Hematopoietic multipotent progenitor cell treated with erythropoietin and hydrocortisone succinate and interleukin-3 and kit ligand, for 15 days (in vitro differentiated cells): ENCODE results near the gene MRM2.
"Not testable (repeated sequence)": the region's sequence is repeated elsewhere in the genome, so short reads cannot be mapped to it uniquely, and the experiment has no call there.

Experiments used
- DNase-seq: peaks from one replicate; pipeline ENCODE4 v3.0.0-alpha.2; 2015; ENCODE audit warnings: low spot score

The MRM2 gene

GRCh38 chr7:2241580-2242540, at the start of gene MRM2, which contains the start of gene NUDT1:
Gene MRM2, minus strand, starts transcription at chr7:2242205. Its CDS starts 36 bp downstream, at chr7:2242169.
Gene NUDT1, plus strand, starts transcription at chr7:2242226. Its CDS starts 2,349 bp downstream, at chr7:2244575.
- peak; percentile 73 for DNase-seq

- DNase-seq, result no peak
Measured at GRCh38 chr7:2290877-2291276, 48.9 kb upstream of the MRM2 start.

- no peak for DNase-seq
Measured at GRCh38 chr7:2289621-2290020, 47.6 kb upstream of the MRM2 start.

- DNase-seq, result no peak
Measured at GRCh38 chr7:2289111-2289586, 47.1 kb upstream of the MRM2 start.

GRCh38 chr7:2288503-2288902, 46.5 kb upstream of the MRM2 start:
- DNase-seq, result no peak

- DNase-seq, result no peak
Measured at GRCh38 chr7:2287745-2288144, 45.7 kb upstream of the MRM2 start.

- DNase-seq, result no peak
Measured at GRCh38 chr7:2283074-2283473, 41.1 kb upstream of the MRM2 start.

GRCh38 chr7:2282185-2282751, 40.3 kb upstream of the MRM2 start:
- DNase-seq, result no peak

GRCh38 chr7:2281541-2281940, 39.5 kb upstream of the MRM2 start:
- no peak for DNase-seq

- DNase-seq, result no peak
Measured at GRCh38 chr7:2280424-2280823, 38.4 kb upstream of the MRM2 start.

- no peak for DNase-seq
Measured at GRCh38 chr7:2279896-2280295, 37.9 kb upstream of the MRM2 start.

- no peak for DNase-seq
Measured at GRCh38 chr7:2278026-2278425, 36.0 kb upstream of the MRM2 start.

- no peak for DNase-seq
Measured at GRCh38 chr7:2276107-2276506, 34.1 kb upstream of the MRM2 start.

GRCh38 chr7:2275101-2275500, 33.1 kb upstream of the MRM2 start:
- DNase-seq, result no peak

GRCh38 chr7:2274666-2275065, 32.7 kb upstream of the MRM2 start:
- DNase-seq, result no peak

- no peak for DNase-seq
Measured at GRCh38 chr7:2273866-2274265, 31.9 kb upstream of the MRM2 start.

- no peak for DNase-seq
Measured at GRCh38 chr7:2272031-2272430, 30.0 kb upstream of the MRM2 start.

- no peak for DNase-seq
Measured at GRCh38 chr7:2271273-2272026, 29.4 kb upstream of the MRM2 start.

- no peak for DNase-seq
Measured at GRCh38 chr7:2270495-2270894, 28.5 kb upstream of the MRM2 start.

- DNase-seq, result no peak
Measured at GRCh38 chr7:2269991-2270460, 28.0 kb upstream of the MRM2 start.

GRCh38 chr7:2269089-2269990, 27.3 kb upstream of the MRM2 start:
- not testable (repeated sequence) for DNase-seq
